ENCODE data around the gene WDR6.

- TF ChIP-seq POLR2A (IDR thresholded peaks at IDR 0.05; ENCODE audit: extremely low read depth, insufficient read length) (no peak), CTCF (IDR thresholded peaks at IDR 0.05; ENCODE audit: low read depth, low read length) (no peak), MYC (IDR thresholded peaks at IDR 0.05; ENCODE audit: low read depth, low read length) (no peak)
Measured at GRCh38 chr3:48982016-48982415, 25.2 kb upstream of the WDR6 start.

Data from NB4 (cell line).